Osteocyte (in vitro differentiated cells): ENCODE measurements around the gene ADAMTS13. TPM values are rescaled to one million over a fixed set of nuclear protein-coding genes. Genes with fewer than 3 reads are reported as not detected.

Experiments used
- DNase-seq: peaks from one replicate; pipeline ENCODE4 v3.0.0; 2021; ENCODE audit warnings: mixed read lengths; ENCODE audit not compliant: unreplicated experiment; ENCODE audit errors: extremely low spot score
- H3K27ac Mint-ChIP-seq: one replicate; pipeline ENCODE4 v1.8.0; 2021; ENCODE audit warnings: mild to moderate bottlenecking, mixed read lengths; ENCODE audit not compliant: unreplicated experiment
- H3K27me3 Mint-ChIP-seq: one replicate; pipeline ENCODE4 v1.8.0; 2021; ENCODE audit warnings: mixed read lengths; ENCODE audit not compliant: unreplicated experiment
- H3K36me3 Mint-ChIP-seq: one replicate; pipeline ENCODE4 v1.8.0; 2021; ENCODE audit warnings: mixed read lengths; ENCODE audit not compliant: unreplicated experiment
- H3K4me1 Mint-ChIP-seq: one replicate; pipeline ENCODE4 v1.8.0; 2021; ENCODE audit warnings: mixed read lengths; ENCODE audit not compliant: unreplicated experiment
- H3K4me3 Mint-ChIP-seq: one replicate; pipeline ENCODE4 v1.8.0; 2021; ENCODE audit warnings: mild to moderate bottlenecking, moderate library complexity, mixed read lengths; ENCODE audit not compliant: unreplicated experiment
- H3K9me3 Mint-ChIP-seq: one replicate; pipeline ENCODE4 v1.8.0; 2021; ENCODE audit warnings: mixed read lengths; ENCODE audit not compliant: unreplicated experiment
- total RNA-seq: library from RNA; stranded (reverse); gene quantifications from 2 replicates; pipeline ENCODE4 v1.2.1, GENCODE V29; 2021
- TF ChIP-seq, protein P1 (sequence below): fragments of 200-600 bp; sonication (generic); IDR thresholded peaks from 2 replicates; pipeline ENCODE4 v1.5.0; 2021; ENCODE audit warnings: antibody characterized with exemption, mild to moderate bottlenecking, moderate library complexity

ADAMTS13 gene
- total RNA-seq, 1 donor from 2014 or later: 8.8 TPM

DNA sequence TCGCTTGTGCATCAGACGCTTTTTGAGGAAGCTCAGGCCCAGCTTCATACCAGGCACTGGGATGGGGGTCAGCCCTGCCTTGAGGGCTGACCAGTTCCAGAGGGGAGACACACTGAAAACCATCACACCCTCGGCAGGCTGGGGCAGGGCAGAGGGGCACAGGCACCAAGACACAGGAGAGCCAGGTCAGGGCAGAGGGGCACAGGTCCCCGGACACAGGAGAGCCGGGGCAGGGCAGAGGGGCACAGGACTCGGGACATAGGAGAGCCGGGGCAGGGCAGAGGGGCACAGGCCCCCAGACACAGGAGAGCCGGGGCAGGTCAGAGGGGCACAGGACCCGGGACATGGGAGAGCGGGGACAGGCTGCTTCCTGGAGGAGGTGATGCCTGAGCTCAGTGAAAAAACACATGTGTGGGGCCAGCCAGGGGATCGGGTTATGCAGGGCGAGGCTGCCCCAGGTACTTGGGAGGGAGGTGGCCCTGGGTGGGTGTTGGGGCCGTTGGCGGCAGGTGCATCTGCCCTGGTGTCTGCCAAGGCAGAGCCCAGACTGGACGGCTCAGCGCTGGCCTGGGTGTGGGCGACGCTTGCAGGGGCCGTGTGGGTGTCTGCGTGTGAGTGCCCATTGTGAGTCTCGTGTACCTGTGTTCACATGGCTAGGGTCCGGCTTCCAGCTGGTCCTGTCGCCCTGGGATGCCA, 71.8 kb downstream of the ADAMTS13 start:
- TF ChIP-seq, protein P1, sequence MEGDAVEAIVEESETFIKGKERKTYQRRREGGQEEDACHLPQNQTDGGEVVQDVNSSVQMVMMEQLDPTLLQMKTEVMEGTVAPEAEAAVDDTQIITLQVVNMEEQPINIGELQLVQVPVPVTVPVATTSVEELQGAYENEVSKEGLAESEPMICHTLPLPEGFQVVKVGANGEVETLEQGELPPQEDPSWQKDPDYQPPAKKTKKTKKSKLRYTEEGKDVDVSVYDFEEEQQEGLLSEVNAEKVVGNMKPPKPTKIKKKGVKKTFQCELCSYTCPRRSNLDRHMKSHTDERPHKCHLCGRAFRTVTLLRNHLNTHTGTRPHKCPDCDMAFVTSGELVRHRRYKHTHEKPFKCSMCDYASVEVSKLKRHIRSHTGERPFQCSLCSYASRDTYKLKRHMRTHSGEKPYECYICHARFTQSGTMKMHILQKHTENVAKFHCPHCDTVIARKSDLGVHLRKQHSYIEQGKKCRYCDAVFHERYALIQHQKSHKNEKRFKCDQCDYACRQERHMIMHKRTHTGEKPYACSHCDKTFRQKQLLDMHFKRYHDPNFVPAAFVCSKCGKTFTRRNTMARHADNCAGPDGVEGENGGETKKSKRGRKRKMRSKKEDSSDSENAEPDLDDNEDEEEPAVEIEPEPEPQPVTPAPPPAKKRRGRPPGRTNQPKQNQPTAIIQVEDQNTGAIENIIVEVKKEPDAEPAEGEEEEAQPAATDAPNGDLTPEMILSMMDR: no peak
- no peak for DNase-seq
- peaks cover 19% of the 10 kb centered on the region for H3K27me3 Mint-ChIP-seq
- no peaks in the 10 kb centered on the region for H3K9me3 Mint-ChIP-seq
- H3K27ac Mint-ChIP-seq: no peak overlapping the region
- no peak overlapping the region for H3K4me3 Mint-ChIP-seq
- H3K4me1 Mint-ChIP-seq: peaks cover 43% of the 10 kb centered on the region
- H3K36me3 Mint-ChIP-seq: no peaks in the 10 kb centered on the region

DNA sequence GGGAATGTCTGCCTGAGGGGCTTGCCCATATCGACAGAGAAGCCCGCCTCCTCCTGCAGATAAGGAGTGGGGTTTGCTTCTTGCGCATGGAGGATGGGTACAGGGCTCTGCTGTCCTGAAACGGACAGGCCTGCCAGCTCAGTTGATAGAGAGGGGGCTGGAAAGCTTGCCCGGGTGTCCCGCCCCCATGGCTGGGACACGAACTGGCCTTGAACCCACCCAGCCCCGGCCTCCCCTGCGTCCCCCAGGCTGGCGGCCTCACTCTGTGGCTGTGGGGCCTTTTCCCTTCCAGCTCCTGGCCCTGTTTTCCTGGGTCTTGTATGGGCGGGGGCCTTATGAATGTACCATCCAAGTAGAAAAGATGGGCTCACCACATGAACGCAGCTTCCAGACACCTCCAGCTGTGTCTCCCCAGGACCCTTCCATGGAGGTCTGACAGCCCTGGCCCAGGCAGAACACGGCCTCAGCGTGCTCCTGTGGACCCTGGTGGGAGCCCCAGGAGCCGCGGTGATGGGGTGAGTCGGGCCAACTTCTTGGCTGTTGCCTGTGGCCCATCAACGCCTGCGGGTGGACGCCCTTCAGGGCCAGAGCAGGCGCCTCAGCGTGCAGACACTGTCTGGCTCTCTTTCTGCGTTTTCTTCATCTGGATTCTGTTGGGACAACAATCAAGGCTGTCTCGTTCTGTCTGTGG, 72.6 kb downstream of the ADAMTS13 start:
- Mint-ChIP-seq H3K4me1 (peaks cover 35% of the 10 kb centered on the region), H3K36me3 (no peaks in the 10 kb centered on the region), H3K4me3 (no peak overlapping the region), H3K27me3 (peaks cover 19% of the 10 kb centered on the region), H3K9me3 (no peaks in the 10 kb centered on the region), H3K27ac (no peak overlapping the region)
- TF ChIP-seq, protein P1: no peak
- DNase-seq: no peak

DNA sequence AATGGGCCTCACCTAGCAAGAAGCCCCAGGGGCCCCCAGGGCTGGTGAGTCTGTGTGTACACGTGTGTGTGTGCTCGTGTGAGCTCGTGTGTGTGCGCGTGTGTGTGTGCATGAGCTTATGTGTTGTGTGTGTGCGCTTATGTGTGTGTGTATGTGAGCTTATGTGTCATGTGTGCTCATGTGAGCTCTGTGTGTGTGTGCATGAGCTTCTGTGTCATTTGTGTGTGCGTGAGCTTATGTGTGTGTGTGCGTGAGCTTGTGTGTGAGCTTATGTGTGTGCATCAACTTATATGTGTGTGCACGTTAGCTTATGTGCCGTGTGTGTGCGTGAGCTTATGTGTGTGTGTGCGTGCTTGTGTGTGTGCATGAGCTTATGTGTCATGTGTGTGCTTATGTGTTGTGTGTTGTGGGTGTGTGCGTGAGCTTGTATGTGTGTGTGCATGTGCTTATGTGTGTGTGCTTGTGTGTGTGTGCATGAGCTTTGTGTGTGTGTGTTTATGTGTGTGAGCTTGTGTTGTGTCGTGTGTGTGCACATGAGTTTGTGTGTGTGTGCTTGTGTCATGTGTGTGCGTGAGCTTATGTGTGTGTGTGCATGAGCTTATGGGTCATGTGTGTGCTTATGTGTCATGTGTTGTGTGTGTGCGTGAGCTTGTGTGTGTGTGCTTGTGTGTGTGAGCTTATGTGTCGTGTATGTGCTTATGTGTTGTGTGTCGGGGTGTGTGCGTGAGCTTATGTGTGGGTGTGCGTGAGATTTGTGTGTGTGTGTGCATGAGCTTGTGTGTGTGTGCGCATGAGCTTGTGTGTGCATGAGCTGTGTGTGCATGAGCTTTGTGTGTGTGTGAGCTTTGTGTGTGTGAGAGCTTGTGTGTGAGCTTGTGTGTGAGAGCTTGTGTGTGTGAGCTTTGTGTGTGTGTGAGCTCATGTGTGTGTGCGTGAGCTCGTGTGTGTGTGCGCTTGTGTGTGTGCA, 73.4 kb downstream of the ADAMTS13 start:
- no peak overlapping the region for H3K4me3 Mint-ChIP-seq
- no peak overlapping the region for H3K27ac Mint-ChIP-seq
- TF ChIP-seq, protein P1: no peak
- H3K36me3 Mint-ChIP-seq: no peaks in the 10 kb centered on the region
- H3K27me3 Mint-ChIP-seq: peaks cover 23% of the 10 kb centered on the region
- DNase-seq: no peak
- no peaks in the 10 kb centered on the region for H3K9me3 Mint-ChIP-seq
- peaks cover 29% of the 10 kb centered on the region for H3K4me1 Mint-ChIP-seq

DNA sequence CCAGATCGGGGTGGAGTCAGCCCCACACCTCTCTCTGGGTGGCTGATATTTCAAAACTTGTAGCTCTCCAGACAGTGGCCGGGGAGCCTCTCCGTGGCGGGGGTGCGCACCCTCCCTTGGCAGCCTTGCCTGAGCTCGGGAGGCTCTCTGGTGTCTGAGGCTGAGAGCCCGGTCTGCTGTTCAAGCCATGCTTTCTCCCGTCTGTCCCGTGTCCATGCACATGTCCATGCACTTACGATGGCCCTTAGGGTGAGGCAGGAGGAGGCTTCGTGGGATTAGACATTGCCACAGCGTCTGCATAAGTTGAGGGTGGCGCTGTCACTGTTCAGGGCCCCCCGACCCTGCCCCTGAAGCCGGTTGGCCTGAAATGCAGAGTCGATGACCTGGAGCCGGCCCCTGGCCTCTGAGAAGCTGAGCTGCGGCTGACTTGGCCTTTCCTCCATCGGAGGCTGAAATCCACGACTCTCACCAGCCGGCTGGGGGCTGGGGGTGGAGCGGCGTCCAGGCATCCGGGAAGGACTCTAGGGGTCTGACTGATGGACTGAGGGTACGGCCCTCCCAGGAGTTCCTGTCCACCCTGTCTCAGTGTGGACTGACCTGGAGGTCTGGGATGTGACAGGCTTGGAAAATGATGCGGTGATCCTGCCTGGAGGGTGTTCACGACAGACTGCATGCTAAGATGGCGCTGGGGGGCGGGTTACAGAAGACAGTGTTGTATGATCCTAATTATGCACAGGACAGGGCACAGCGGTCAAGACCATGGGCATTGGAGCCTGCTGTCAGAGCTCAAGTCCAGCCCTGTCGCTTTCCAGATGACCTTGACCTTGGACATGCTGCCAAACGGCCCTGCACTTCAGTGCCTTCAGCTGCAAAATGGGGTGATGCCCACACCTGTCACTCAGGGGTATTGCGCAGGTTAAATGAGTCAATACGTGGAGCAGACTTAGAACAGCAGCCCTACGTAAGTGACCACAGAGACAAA, 75.0 kb downstream of the ADAMTS13 start:
- DNase-seq: no peak
- Mint-ChIP-seq H3K4me1 (peaks cover 19% of the 10 kb centered on the region), H3K4me3 (no peak overlapping the region), H3K9me3 (peaks cover 11% of the 10 kb centered on the region), H3K27me3 (peaks cover 31% of the 10 kb centered on the region), H3K27ac (no peak overlapping the region), H3K36me3 (no peaks in the 10 kb centered on the region)
- TF ChIP-seq, protein P1: no peak
